GM18499 (cell line): ENCODE data around the gene CECR2.

Experiments
- ATAC-seq: cut with Tn5 transposase; IDR thresholded peaks from one replicate; pipeline ENCODE4 v1.9.1; 2021; ENCODE audit warnings: moderate number of reproducible peaks; ENCODE audit not compliant: insufficient read depth, unreplicated experiment

CECR2 gene

DNA sequence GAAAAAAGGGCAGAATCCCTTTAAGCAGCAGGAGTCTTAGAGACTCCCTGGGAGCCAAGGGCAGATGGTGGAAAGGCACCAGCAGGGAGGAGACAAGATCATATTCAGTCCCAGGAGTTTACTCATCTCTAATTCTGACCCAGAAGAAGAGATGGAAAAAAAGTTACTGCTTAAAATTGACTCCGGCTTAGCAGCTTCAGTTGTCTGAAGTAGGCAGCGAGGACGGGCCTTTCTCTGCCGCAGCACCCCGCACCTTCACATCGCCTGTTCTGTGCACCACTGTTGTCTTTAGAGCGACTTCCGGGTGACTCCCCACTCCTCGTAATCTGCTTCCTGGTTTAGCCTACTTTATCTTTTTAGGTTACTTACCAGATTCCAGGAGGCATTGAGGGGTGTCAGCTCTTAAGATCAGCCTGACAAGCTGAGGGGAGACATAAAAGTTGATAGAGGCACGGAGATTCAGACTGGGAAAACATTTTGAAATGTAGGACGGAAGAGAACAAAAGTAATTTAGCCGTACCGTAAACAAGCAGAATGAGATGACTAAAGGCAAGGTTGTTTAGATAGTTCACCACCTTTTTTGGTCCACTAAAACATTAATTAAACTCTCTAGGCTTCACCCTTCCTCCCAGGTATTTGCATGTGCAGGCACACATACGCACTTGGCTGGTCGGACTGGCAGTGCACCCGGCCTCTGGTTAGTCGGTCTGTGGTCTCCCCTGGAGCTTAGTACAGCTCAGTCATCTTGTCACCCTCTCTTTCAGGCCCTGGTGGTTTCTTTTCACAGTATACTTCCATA is 74.3 kb downstream of the CECR2 start:
- no peak for ATAC-seq

DNA sequence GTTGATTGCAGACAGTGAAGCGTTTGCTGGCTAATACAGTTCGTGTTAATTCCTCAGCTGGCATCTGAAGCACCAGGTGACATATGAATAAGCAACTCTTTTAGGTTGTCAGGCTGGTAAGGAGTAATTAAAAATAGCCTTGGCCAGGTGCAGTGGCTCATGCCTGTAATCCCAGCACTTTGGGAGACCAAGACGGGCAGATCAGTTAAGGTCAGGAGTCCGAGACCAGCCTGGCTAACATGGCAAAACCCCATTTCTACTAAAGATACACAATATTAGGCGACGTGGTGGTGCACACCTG is 74.9 kb downstream of the CECR2 start:
- no peak for ATAC-seq

DNA sequence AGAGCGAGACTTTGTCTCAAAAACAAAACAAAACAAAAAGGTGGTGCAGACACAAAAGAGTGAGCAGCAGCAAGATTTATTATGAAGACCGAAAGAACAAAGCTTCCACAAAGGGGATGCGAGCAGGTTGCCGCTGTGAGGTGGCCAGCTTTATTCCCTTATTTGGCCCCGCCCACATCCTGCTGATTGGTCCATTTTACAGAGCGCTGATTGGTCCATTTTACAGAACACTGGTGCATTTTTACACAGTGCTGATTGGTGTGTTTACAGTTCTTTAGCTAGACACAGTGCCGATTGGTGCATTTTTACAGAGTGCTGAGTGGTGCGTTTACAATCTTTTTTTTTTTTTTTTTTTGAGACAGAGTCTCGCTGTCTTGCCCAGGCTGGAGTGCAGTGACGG is 77.4 kb downstream of the CECR2 start:
- ATAC-seq = no peak

DNA sequence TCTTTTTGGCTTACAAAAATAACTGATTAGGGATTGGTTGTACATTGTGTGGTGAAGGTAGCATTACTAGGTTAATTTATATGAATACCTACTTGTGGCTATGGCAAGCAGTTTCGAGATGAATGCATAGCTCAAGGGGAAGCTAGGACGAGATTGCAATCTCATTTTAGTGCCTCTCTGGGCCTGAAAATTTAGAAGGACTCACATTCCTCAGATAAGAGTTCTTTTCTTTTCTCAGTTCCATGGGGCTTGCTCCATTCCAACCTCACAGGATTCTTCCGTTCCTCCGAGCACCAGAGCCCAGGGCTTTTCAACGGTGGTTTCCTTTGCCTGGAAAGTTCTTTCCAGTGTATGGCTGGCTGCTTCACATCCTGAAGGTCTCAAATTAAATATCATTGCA is 82.1 kb downstream of the CECR2 start:
- no peak for ATAC-seq

DNA sequence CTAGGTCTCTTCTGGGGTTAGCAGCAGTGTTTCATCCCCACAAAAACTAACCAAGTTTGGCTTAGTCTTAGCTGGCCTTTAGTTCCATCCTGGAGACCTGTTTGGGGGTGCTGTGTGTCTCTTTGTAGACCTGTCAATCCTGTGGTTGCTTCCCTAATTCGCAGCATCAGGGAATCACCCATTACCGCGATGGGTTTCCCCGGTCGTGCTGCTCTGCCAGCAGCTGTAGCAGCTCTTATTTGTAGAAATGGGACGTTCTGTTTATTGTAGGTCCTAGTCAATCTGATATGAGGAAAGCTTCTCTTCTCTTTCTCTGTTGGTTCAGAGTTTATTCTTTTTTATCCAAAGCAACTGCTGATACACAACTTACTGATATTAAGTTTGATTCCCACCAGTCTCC is 91.6 kb downstream of the CECR2 start:
- ATAC-seq = no peak

DNA sequence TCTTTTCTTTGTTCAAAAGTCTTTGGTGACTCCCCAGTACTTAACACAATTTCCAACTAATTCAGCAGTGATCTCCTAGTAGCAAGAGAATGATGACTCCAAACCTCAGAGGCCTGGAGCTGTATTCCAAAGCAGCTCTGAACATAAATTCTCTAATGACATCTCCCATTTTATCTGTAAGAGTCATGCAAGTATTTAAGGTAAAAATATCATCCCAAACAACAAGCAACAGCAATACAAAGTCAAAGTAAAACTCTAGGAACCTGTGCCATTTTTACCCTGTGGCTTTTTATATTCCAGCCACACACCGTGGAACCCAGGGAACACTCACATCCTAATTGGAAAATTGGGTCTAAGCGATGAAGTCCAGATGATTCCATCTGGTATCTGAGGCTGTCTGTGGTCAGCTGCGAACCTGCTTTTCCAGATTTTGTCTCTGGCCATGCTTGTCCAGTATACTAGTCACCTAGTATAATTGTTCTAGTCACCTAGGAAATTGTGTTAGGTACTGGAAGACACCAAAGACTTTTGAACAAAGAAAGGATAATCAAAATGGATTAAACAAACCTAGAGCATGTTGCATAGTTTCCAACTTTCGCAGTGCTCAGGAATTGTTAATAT is 101.7 kb downstream of the CECR2 start:
- ATAC-seq = no peak

DNA sequence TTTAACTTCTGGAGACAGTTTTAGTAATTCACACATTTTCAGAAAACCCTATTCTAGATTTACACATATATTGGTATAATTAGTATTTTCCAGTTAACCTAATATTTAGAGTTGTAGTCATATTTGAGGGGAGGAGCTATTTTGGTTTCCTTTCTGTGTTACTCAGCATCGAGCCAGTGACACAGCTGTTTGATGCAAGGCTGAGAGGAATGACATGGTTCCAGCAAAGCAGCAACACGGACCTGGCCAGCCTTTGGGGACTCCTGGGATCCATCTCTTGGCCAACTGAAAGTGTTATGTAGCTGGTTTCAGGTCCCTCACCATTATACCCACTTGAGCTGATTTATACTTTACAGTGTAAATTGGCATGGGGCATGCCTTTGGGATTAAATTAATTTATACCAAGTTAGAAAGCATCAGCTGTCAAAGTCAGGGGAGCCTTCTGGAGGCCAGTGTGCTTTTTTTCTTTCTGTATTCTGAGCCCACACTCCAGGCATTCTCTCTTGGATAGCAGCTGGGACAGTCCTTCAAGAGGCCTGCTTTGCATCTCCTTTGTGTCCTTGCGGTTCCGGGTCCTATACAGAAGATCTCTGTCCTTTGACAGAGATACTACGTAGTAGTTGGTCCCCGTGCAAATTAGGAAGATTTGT is 102.8 kb downstream of the CECR2 start:
- ATAC-seq = no peak

DNA sequence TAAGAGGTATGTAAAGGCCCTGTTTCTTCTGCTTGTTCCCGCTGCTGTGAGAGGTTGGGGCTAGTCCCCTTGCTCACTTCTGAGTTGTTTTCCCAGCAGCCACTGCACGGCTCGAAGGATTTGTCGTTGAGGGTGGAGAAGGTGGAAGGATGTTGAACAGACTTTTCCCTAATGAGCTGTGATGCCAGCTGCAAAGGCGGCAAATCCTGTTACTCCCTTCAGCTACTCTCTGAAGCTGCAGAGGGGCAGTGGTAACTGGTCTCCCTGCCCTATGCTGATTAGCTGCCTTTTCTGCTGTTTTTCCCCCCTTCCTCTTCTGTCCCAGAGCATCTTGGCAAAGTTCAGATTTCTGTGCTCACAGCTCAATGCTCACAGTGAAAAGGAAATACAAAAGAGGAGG is 103.7 kb downstream of the CECR2 start:
- ATAC-seq = no peak

DNA sequence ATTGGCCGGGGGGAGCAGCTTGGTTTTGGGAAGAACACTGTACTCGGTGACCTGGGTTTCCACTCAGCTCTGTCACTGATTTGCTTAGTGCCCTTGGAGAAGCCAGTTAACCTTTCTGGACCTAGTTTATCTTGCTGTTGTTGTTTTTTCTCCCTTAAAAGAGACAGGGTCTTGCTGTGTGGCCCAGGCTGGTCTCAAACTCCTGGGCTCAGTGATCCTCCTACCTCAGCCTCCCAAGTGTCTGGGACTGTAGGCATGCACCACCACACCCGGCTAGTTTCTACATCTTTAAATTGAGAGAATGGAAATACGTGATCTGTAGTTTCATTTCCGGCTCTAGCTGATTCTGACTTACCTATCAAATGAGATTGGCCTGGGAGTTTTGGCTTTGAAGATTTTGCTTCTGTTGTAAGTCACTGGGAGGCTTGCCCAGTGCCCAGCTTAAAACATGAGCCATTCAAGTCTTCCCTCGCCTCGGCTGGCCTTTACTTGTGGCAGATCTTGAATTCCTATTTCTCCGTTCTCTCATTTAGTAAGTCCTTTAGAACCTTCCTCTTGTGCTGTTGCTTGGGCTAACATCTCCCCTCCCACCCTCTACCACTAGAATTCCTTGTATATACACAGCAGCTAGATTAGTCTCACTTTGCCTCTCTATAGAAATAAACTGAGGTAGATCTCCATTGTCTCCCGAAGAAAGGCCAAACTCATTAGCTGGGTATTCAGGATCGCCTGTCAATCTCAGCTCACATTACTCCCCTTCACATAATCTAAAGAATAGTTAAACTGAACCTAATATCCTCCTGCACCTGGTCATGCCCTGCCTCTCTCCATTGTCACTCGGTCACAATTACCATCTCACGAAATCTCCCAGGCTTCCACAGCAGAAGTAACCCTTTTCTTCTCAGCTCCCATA is 106.3 kb downstream of the CECR2 start:
- ATAC-seq = no peak

DNA sequence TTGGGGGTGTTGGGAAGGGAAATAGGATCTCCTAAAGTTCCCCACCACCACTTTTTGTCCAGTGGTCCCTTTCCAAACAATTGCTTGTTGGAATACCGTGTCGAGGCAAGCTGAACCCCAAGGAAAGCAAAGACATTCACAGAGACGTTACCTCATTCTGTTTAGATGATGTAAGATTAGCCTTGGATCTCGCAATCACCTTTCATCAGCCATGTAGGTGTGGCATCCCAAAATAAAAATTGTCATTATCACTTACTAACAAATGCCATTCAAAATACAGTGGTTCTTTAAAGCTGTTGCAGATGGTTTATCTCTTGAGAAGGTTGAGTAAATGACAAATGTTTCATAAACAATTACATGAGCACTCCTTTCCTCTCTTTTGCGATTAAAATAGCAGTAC is 107.6 kb downstream of the CECR2 start:
- ATAC-seq = no peak

DNA sequence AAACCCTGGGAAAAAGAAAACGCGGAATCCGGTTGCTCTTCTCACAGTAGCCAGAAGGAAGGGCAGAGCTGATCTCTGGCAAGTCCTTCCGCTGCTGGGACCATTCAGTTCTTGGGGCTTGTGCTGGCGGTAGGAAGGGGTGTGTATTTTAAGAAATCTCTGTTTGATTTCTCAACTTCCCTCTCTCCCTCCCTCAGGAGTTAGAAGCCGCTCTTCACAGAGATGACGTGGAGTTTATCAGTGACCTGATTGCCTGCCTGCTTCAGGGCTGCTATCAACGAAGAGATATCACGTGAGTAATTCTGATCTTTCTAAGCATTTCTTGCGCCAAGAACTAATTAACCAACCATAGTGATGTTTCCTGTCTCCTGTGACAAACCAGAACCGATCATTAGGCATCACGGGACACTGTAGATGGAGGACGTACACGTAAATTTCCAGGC is 108.2 kb downstream of the CECR2 start:
- ATAC-seq = no peak

DNA sequence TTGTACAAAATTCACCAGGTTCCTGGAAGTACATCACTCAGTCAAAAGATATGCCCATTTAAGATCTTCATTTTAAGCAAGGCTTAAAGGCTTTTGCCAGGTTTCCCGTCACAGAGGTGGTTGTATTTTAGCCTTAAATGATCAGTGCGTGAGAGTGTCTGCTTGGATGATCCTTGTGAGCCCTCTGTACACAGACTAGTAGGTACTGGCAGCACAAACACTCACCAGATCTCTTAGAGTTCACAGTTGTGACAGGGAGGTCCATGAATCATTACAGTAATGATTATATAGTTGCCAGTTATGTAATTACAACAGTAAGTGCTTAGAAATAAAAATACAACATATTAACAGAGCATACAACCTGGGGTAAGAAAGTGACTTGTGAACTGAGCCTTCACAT is 109.9 kb downstream of the CECR2 start:
- no peak for ATAC-seq

DNA sequence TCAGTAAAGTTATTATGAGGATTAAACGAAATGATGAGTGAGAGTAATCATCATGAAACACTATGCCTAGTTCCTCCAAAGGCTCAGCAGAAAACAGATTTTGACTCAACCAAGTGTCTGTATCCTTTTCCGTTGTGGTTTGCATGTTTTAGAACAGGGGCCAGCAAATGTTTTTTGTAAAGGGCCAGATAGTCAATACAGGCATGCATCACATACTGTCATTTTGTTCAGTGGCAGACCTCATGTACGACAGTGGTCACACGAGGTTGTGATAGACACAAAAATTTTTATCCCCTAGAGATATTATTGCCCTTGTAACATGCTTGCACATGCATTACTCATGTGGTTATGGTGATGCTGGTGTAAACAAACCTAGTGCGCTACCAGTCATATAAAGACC is 112.2 kb downstream of the CECR2 start:
- no peak for ATAC-seq

DNA sequence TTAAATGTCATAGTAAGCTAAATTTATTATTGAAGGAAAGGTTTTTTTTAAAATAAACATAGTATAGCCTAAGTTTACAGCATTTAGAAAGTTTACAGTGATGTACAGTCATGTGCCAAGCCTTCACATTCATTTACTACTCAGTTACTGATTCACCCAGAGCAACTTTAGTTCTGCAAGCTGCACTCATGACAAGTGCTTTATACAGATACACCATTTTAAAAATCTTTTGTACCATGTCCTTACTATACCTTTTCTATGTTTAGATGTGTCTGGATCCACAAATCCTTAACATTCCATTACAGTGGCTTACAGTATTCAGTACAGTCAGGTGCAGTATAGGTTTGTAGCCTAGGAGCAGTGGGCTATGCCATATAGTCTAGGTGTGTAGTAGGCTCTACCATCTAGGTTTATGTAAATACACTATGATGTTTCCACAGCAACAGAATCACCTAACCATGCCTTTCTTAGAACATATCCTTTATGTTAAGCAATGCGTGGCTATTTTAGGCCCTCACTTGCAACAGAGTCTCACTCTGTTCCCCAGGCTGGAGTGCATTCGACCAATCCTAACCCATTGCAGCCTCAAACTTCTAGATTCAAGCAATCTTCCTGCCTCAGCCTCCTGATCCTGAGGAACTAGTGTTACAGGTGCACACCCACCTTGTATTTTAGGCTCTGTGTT is 114.6 kb downstream of the CECR2 start:
- no peak for ATAC-seq

DNA sequence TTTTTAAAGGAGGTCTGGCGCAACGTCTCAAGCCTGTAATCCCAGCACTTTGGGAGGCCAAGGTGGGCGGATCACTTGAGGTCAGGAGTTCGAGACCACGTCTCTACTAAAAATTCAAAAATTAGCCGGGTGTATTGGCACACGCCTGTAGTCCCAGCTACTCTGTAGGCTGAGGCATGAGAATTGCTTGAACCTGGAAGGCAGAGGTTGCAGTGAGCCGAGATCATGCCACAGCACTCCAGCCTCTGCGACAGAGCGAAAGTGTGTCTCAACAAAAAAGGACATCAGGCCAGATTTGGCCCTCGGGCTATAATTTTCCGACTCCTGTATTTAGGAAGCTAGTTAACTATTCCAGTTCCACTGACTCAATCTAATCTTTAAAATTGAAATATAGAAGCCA is 115.3 kb downstream of the CECR2 start:
- ATAC-seq = no peak

DNA sequence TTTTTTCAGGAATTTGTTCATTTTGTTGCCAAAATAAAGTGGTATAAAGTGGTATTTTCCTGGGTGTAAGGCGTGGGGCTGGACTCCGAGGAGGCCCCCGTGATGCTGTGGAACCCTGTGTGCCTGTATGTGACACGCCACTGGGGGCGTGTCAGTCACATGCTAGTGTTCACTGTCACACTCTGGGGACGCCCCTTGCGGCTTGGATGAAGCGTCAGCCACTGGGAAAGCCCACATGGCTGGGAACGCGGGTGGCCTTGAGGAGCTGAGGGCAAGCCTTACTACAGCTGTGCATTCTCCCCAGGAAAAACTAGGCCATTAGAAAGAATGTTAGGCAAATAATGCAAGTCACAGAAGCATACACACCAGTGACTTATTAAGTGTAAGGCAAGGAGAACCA is 117.1 kb downstream of the CECR2 start:
- ATAC-seq = no peak

DNA sequence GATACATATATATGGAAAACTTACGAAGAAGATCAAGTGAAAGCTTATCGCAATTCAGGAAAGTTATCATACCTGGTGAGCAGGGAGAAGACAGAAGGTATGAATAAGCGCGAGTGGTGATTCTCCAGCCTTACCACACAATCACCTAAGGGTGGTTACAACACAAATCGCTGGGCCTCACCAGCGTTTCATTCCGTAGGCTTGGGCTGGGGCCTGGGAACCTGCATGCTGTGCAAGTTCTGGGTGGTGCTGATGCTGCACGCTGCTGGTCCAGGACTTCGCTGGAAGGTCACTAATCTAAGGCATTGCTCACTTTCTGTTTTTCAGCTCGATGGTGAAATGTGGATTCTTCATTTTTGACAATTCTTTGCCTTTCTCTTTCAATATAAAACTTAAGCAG is 117.5 kb downstream of the CECR2 start:
- ATAC-seq = no peak

DNA sequence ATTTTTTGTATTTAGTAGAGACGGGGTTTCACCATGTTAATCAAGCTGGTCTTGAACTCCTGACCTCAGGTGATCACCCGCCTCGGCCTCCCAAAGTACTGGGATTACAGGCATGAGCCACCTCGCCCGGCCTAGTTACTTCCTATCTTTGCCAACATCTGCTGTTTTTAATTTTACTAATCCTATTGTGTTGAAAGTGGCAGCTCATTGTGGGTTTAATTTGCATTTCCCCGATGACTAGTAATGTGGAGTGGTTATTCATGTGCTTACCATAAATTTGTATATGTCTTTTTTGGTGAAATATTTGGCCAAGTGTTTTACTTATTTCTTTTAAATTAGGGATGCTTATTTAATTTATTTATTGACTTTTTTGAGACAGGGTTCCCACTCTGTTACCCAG is 119.8 kb downstream of the CECR2 start:
- ATAC-seq = no peak

DNA sequence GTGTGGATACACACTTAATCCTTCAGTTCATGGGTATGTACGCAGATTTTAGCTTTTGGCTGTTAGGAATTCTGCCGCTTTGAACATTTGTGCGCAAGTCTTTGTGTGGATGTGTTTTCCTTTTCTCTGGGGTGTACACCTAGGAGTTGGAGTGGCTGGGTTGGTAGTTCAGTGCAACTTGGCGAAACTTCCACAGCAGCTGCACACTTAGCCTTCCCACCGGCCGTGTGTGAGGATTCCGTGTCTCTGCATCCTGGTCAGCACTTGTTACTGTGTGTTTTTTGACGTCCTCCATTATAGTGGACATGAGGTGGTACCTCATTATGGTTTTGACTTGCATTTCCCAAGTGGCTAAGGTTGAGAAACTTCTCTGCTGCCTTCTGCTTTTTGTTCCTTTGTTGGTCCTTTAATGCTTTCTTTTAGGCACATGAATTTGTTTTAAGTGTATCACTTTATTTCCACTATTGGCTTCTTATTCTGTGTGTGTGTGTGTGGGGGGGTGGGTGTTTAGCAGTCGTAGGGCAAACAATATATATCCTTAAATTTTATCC is 121.9 kb downstream of the CECR2 start:
- ATAC-seq = no peak

DNA sequence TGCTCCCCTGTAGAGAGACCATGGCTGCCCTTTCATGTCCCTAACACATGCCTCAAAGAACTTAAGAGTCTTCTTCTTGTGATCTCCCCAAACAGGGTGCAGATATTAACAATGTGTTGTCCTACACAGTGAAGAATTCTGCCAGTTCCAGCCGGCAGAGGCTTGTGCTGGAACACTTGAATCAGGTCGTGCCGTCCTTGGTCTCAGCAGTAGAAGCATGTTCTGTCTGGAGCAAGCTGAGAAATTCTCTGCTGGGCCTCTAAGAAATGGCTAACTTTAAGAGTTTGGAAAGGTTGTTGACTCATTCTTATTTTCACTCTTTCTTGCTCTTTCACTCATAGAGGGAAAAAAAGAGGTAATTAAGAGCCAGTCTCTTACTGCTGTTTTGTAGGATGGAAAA is 123.0 kb downstream of the CECR2 start:
- no peak for ATAC-seq
